IMR-90 (cell line): ENCODE results near the gene GRIFIN.

ENCODE experiments used
- CEBPB ChIP-seq: IDR thresholded peaks from 2 replicates; pipeline ENCODE4 v1.6.1; 2012; ENCODE audit warnings: low read depth, low read length, improper control_type of control experiment
- CHD1 ChIP-seq: IDR thresholded peaks from 2 replicates; pipeline ENCODE4 v1.6.1; 2012; ENCODE audit warnings: low read depth, low read length, improper control_type of control experiment
- CTCF ChIP-seq: conservative IDR thresholded peaks from 2 replicates; pipeline ENCODE4 v1.5.1; 2012; ENCODE audit warnings: mild to moderate bottlenecking, low read depth, low read length, improper control_type of control experiment
- MAFK ChIP-seq: IDR thresholded peaks from 2 replicates; pipeline ENCODE4 v1.6.1; 2012; ENCODE audit warnings: low read depth, low read length, improper control_type of control experiment
- MAZ ChIP-seq: IDR thresholded peaks from 2 replicates; pipeline ENCODE4 v1.6.1; 2012; ENCODE audit warnings: low read depth, mild to moderate bottlenecking, low read length, improper control_type of control experiment, moderate library complexity, borderline replicate concordance
- NFE2L2 ChIP-seq: fragments of 150-350 bp; IDR thresholded peaks from 2 replicates; pipeline ENCODE4 v1.6.1; 2016; ENCODE audit warnings: low read depth, mild to moderate bottlenecking, low read length
- POLR2A ChIP-seq: IDR thresholded peaks from 2 replicates; pipeline ENCODE4 v1.6.1; 2012; ENCODE audit warnings: mild to moderate bottlenecking, low read depth, low read length
- RAD21 ChIP-seq: IDR thresholded peaks from 2 replicates; pipeline ENCODE4 v1.6.1; 2012; ENCODE audit warnings: low read length, improper control_type of control experiment
- RCOR1 ChIP-seq: IDR thresholded peaks from 2 replicates; pipeline ENCODE4 v1.6.1; 2012; ENCODE audit warnings: mild to moderate bottlenecking, low read length, improper control_type of control experiment; ENCODE audit not compliant: insufficient replicate concordance
- RFX5 ChIP-seq: IDR thresholded peaks from 2 replicates; pipeline ENCODE4 v1.8.0; 2012; ENCODE audit warnings: low read depth, mild to moderate bottlenecking, low read length, moderate library complexity
- SMC3 ChIP-seq: fragments of 150-350 bp; IDR thresholded peaks from 2 replicates; pipeline ENCODE4 v1.6.1; 2016; ENCODE audit warnings: low read depth, mild to moderate bottlenecking, antibody characterized with exemption, low read length, moderate library complexity
- USF2 ChIP-seq: fragments of 150-350 bp; IDR thresholded peaks from 2 replicates; pipeline ENCODE4 v1.6.1; 2017; ENCODE audit warnings: mild to moderate bottlenecking, antibody characterized with exemption, low read length, low read depth

- TF ChIP-seq POLR2A: no peak
- no peak for TF ChIP-seq CHD1
- TF ChIP-seq CTCF: no peak
- no peak for TF ChIP-seq MAFK
- TF ChIP-seq RAD21: no peak
- no peak for TF ChIP-seq RFX5
- TF ChIP-seq USF2: no peak
- no peak for TF ChIP-seq RCOR1
- TF ChIP-seq CEBPB: no peak
- TF ChIP-seq SMC3: no peak
- TF ChIP-seq MAZ: no peak
- TF ChIP-seq NFE2L2: no peak
Measured at GRCh38 chr7:2508327-2509215, 32.4 kb upstream of the GRIFIN start.
